Measurements from ENCODE around the gene STK33.
"Not testable (repeated sequence)": the region's sequence is repeated elsewhere in the genome, so short reads cannot be mapped to it uniquely, and the experiment has no call there.

Gene STK33

DNA sequence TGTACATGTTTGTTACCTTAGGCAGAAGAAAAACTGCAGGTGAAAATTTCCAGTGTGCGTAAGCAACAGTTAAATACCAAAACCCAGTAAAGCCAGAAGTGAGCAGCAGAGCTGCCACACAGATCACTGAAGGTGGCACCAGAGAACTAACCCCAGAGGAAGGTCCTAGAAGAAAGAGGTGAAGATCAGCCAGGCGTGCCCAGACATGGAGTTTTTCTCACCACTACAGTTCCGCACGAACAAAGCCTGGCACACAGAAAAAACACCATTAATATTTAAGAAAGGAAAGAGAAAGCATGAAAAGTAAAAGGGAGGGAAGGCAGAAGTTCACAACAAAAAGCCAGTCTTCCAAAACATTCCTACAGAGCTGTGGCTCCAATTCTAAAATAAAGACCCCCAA lies 60.7 kb downstream of the STK33 start:
- no peak for DNase-seq

DNA sequence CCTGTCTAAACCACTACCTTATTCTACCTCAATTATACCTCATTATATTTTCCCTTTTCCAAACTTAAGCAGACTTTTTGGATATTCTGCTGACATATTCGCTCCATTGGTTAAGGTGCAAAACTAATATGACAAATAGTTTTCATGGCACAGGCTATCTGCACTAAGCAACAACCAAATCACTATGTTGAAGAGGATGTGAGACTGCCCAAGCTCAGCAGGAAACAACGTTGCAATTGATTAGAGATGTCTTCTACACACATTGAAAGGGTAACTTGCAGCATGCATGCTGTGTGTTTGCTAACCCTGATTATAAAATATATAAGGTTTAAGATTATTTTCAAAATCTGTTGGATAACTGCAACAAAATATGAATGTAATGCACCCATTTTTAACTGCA lies 61.6 kb downstream of the STK33 start:
- DNase-seq: no peak

DNA sequence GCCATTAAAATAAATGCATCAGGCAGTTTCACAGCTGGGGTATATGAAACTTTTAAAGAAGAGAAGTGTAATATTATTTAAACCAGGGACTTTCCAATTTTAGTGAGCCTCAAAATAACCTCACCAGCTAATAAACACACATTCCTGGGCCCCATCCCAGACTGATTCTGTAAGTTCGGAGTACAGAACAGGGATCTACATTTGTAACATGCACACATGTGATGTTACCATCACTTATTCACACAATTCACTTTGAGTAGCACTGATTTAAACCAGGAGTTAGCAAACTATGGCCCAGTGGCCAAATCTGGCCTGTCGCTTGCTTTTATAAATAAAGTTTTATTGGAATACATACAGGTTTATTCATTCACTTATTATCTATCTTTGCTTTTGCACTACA lies 62.0 kb downstream of the STK33 start:
- DNase-seq: no peak

DNA sequence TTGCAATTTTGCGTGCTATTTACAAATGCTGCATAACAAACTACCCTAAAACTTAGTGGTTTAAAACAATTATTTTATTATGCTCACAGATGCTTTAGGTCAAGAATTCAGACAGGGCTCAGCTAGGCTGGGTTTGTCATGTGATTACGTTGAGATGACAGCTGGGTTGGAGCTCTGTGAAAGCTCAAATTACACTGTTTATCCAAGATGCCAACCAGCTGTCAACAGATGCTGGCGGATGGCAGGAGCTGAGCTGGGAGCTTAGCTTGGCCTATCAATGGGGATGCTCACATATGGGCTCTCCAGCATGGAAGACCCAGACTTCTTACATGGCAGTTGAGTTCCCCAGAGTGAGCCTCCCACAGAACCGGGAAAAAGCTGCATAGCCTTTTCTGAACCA lies 62.7 kb downstream of the STK33 start:
- DNase-seq: no peak

GRCh38 chr11:8527939-8528338 lies 66.1 kb downstream of the STK33 start:
- DNase-seq: no peak

DNA sequence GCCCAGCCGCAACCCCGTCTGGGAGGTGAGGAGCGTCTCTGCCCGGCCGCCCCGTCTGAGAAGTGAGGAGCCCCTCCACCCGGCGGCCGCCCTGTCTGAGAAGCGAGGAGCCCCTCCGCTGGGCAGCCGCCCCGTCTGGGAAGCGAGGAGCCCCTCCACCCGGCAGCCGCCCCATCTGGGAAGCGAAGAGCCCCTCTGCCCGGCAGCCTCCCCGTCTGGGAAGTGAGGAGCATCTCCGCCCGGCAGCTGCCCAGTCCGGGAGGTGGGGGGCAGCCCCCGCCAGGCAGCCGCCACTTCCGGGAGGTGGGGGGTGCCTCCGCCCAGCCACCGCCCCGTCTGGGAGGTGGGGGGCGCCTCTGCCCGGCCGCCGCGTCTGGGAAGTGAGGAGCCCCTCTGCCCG lies 70.6 kb downstream of the STK33 start:
- DNase-seq: no peak

DNA sequence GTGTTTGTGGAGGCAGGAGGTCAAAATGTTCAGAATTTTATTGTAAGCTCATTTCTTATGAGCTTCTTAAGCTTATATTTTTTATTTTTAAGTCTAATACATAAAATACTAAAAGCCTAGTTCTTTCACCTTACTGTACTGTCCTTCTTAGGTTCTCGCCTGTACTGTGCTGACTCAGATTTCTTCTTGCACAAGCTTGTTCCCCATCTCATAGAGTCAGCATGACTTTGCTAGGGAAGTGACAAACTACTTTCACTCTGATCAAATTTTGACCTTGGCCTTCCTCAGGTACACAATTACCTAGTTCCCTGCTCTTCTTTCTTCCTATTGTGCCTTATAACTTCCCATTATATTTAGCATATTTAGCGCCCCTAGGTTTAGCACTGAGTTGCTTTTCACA lies 81.5 kb downstream of the STK33 start:
- DNase-seq: no peak

- DNase-seq: no peak
Measured at GRCh38 chr11:8503910-8504364, 90.1 kb downstream of the STK33 start.

DNA sequence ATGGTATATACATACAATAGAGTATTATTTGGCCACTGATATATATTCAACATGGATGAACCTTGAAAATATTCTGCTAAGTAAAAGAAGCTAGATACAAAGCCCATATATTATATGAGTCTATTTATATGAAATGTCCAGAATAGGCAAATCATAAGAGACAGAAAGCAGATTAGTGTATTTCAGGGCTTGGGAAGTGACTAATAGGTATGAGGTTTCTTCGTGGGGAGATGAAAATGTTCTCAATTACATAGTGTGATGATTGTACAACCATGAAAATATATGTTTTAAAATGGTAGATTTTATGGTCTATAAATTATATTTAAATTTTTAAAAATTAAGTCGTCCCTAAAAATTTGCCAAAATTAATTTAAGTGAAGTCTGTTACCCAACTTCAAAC lies 92.2 kb downstream of the STK33 start:
- DNase-seq: no peak

GRCh38 chr11:8488395-8488794 lies 105.6 kb downstream of the STK33 start:
- DNase-seq: no peak

DNA sequence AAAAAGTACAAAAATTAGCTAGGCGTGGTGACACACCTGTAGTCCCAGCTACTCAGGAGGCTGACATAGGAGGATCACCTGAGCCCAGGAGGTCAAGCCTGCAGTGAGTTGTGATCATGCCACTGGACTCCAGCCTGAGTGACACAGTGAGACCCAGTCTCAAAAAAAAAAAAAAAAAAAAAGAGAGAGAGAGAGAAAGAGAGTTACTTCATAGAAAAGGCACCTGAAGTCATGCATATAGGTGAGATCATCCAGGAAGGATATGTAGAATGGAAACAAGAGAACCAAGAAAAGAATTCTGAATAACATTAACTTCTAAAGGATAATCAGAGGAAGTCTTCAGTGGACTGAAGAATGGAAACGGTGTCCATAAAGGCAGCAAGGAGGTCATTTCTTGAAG lies 106.8 kb downstream of the STK33 start:
- no peak for DNase-seq

DNA sequence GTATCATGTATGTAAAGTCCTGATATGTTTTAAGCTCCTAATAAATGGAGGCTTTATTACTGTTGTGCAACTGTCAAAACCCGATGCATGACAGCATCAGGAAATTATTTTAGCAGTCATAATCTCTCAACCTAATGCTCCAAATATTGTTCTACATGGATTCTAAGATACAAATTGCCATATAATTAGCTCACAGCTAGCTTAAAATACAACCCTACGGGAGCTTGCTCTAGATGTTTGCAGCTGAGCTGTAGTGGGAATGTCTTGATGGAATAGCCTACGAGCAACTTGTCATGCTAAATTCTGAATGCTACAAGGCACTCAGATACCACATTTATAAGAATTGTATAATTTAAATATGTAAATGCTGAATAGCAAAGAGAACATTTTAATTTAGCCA lies 109.8 kb downstream of the STK33 start:
- no peak for DNase-seq

DNA sequence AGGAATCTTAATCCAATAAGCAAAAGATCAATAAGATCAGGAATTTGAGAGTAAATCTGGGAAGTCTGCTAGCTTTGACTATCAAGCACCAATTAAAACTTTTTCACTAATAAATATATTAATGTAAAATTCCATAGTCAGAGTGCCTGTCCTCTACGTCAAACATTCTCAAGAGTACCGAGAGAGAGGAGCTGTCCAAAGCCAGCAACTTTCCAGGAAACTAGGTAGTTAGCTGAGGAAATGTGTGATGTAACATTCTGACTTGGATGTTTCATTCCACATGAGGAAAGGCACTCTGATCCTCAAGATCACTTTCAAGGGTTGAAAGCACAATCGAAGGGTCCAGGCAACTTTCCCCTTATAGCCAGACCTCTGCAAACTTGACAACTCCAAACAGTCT lies 113.2 kb downstream of the STK33 start:
- no peak for DNase-seq

GRCh38 chr11:8477680-8478079 lies 116.3 kb downstream of the STK33 start:
- no peak for DNase-seq

DNA sequence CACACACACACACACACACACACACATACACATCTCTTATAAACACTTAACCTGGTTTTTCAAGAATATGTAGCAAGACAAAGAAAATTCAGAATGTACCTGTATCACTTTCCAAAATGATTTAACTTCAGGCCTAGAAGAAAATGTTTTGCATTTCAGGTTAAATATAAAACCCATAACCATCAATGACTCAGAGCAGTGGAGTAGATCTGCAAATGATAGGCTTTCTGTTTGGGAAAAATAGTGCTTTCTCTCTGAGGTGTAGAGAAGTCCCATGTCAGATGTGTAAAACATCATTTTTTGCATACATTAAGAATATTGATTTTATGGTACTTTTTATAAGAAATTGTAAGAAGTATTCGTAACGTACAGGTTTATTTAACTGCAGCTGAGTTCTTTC lies 116.9 kb downstream of the STK33 start:
- no peak for DNase-seq

DNA sequence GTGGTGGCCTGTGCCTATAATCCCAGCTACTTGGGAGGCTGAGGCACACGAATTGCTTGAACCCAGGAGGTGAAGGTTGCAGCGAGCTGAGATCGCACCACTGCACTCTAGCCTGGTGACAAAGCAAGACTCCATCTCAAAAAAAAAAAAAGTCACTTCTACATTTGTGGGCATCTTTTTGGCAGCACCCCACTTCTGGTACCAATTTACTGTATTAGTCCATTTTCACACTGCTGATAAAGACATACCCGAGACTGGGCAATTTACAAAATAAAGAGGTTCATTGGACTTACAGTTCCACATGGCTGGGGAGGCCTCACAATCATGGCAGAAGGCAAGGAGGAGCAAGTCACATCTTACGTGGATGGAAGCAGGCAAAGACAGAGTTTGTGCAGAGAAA lies 126.2 kb downstream of the STK33 start:
- not testable (repeated sequence) for DNase-seq

- not testable (repeated sequence) for DNase-seq
Measured at GRCh38 chr11:8467356-8467755, 126.7 kb downstream of the STK33 start.

DNA sequence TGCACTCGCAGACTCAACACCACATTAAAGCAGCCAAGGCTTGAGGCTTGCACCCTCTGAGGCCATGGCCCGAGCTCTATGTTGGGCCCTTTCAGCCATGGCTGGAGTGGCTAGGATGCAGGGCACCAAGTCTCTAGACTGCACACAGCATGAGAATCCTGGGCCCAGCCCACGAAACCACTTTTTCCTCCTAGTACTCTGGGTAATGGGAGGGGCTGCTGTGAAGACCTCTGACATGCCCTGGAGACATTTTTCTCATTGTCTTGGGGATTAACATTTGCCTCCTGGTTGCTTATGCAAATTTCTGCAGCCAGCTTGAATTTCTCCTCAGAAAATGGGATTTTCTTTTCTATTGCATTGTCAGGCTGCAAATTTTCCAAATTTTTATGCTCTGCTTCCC lies 127.1 kb downstream of the STK33 start:
- not testable (repeated sequence) for DNase-seq

- DNase-seq: no peak
Measured at GRCh38 chr11:8459711-8460399, 134.2 kb downstream of the STK33 start.

GRCh38 chr11:8442301-8442700 lies 151.7 kb downstream of the STK33 start:
- DNase-seq: no peak

- DNase-seq: no peak
Measured at GRCh38 chr11:8440649-8441048, 153.4 kb downstream of the STK33 start.

GRCh38 chr11:8429483-8429882 lies 164.5 kb downstream of the STK33 start:
- no peak for DNase-seq

- DNase-seq: no peak
Measured at GRCh38 chr11:8426076-8426475, 168.0 kb downstream of the STK33 start.

GRCh38 chr11:8415195-8415594 lies 178.8 kb downstream of the STK33 start:
- DNase-seq: no peak

DNA sequence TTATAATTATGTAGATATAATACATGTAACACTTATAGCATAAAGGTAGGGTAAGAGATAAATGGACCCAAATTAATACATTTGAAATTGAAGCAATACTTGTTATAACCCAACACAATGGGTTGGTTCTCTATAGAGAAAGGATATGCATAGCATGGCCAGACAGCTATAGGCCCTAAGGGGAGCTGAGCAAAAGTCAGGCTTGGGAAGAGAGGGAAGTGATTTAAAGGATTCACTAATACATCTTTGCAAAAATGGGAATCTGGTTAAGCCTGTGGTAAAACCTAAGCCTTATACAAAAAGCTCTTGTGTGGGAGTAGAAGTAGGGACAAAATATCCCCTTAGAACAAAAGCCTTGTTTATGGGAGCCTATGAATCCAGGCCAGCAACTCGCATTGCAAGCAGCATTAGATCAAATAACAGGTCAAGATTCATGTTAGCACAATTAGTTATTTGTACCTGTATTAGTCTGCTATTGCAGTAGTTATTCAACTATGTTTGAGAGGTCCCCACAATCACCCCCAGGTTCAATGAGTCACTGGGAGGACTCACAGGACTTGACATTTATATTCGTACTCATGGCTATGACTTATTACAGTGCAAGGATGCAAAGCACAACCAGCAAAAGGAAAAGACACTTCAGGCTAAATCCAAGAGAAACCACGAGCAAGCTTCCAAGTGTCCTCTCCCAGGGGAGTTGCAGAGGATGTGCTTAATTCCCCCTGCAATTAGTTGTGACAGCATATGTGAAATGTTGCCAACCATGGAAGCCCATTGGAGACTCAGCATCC lies 185.7 kb downstream of the STK33 start:
- no peak for DNase-seq
